ENCODE results near the gene KLHL22. TPM values are rescaled to one million over a fixed set of nuclear protein-coding genes. Genes with fewer than 3 reads are reported as not detected.

The KLHL22 gene
- total and polyA plus RNA-seq, 2 of the 8 experiments (the other 6 are each of a cell fraction or from before 2014, with no cell fraction given) = 9.4 to 16.2 TPM

GRCh38 chr22:20530368-20531153 lies 35.0 kb upstream of the KLHL22 start:
- WGBS, 2 experiments (ENCODE audit: extremely low coverage in 1 of 2, insufficient coverage in 1 of 2, insufficient read length in 1 of 2, insufficient replicate concordance in 2 of 2, low coverage in 1 of 2, low lambda C conversion rate in 2 of 2, missing lambda C conversion rate in 1 of 2) = 87% methylated on average over 12 of the region's 15 CpGs; no CpG with 5 or more reads in 1 of the 2 experiments
- Histone ChIP-seq H3K27me3 (replicated peaks in 1 of 4; ENCODE audit: control insufficient read depth in 3 of 4, extremely low read depth in 1 of 4, insufficient read depth in 3 of 4, low read length in 3 of 4) (no peaks in the 10 kb centered on the region), H4K20me1 (replicated peaks in 1 of 2; ENCODE audit: control insufficient read depth in 1 of 2, insufficient read depth in 2 of 2, low read length in 2 of 2) (peaks cover 4 to 16% of the 10 kb centered on the region in 2 experiments), H2BK12ac (ENCODE audit: low read depth, low read length) (no peak overlapping the region), H2BK5ac (ENCODE audit: low read depth, low read length) (peak overlapping the region; percentile 72), H3K4me3 (ENCODE audit: extremely low read depth in 1 of 4, insufficient read depth in 2 of 4, low read depth in 3 of 4, low read length in 4 of 4) (no peak overlapping the region), H3K23ac (ENCODE audit: insufficient read length) (no peak overlapping the region), H2AK5ac (ENCODE audit: low read depth, low read length) (no peak overlapping the region), H2AFZ (ENCODE audit: low read length) (no peak overlapping the region), H3K79me2 (ENCODE audit: control insufficient read depth in 1 of 2, insufficient read depth in 2 of 2, low read length in 2 of 2) (peaks cover 3 to 57% of the 10 kb centered on the region in 2 experiments; a peak in 3 of 4 replicates), H2BK15ac (ENCODE audit: low read length) (0 out of 2 replicates have a peak overlapping the region, but pooled peaks have one; percentile 83), H3K4ac (replicated peaks; ENCODE audit: insufficient read length, low read depth, low read length) (no peak overlapping the region), H4K5ac (ENCODE audit: insufficient read length, low read depth, low read length) (no peak overlapping the region), H3K56ac (replicated peaks; ENCODE audit: insufficient read length, low read depth, low read length) (no peak overlapping the region), H2BK120ac (replicated peaks; ENCODE audit: low read depth, low read length) (no peak overlapping the region), H3K23me2 (ENCODE audit: low read depth, low read length) (peaks cover 3% of the 10 kb centered on the region; the same call in 1 of the 2 replicates), H3K4me1 (replicated peaks in 1 of 4; ENCODE audit: control insufficient read depth in 3 of 4, insufficient read depth in 4 of 4, low read length in 3 of 4) (peaks cover 0 to 22% (median 14%) of the 10 kb centered on the region in 4 experiments; a peak in 5 of 7 replicates), H3K36me3 (ENCODE audit: control insufficient read depth in 2 of 4, insufficient read depth in 4 of 4, low read length in 3 of 4) (peaks cover 0 to 7% (median 5%) of the 10 kb centered on the region in 4 experiments; a peak in 4 of 8 replicates), H3K14ac (ENCODE audit: insufficient read length) (no peak overlapping the region), H4K91ac (replicated peaks; ENCODE audit: insufficient read length, low read length) (no peak overlapping the region), H3K9me3 (ENCODE audit: insufficient read depth in 2 of 2, low read depth in 1 of 2, low read length in 1 of 2) (peaks cover 0 to 3% of the 10 kb centered on the region in 2 experiments; a peak in 1 of 4 replicates), H4K8ac (ENCODE audit: extremely low read depth, insufficient read depth, low read length) (no peak overlapping the region), H3K79me1 (ENCODE audit: low read depth, low read length) (peaks cover 38% of the 10 kb centered on the region), H3K9ac (replicated peaks in 1 of 4; ENCODE audit: extremely low read depth in 1 of 4, low read depth in 3 of 4, low read length in 3 of 4) (no peak overlapping the region), H2BK20ac (ENCODE audit: low read length) (no peak overlapping the region), H3K18ac (ENCODE audit: extremely low read depth, low read length) (no peak overlapping the region), H3K27ac (ENCODE audit: low read depth, low read length) (0 out of 2 replicates have a peak overlapping the region, but pooled peaks have one; percentile 12), H3K4me2 (ENCODE audit: insufficient read depth in 1 of 2, low read depth in 2 of 2, low read length in 2 of 2) (no peak overlapping the region; a peak in 1 of 4 replicates)
- POLR2A ChIA-PET (ENCODE audit: partially characterized antibody) = interaction anchor here (0.5 kb wide), 1 partner anchor 19 kb away, joined by 4 read pairs; no protein-coding TSS in a partner anchor
- CTCF ChIA-PET (ENCODE audit: partially characterized antibody) = interaction anchor here (0.6 to 2.2 kb wide), 8 partner anchors 11 to 74 kb away, joined by 3 to 6 read pairs (median 3); no protein-coding TSS in a partner anchor
- FAIRE-seq (no peak), DNase-seq (ENCODE audit: low read depth in 1 of 2, low spot score in 2 of 2) (no peak)
- TF ChIP-seq CTCF (IDR thresholded peaks at IDR 0.05; ENCODE audit: control extremely low read depth in 1 of 3, insufficient read depth in 1 of 3, low read depth in 1 of 3, low read length in 3 of 3) (peak in 1 of 3 experiments; percentile 10; a peak in 1 of 4 replicates), KDM1A (IDR thresholded peaks at IDR 0.05; ENCODE audit: borderline replicate concordance, low read length) (no peak)

Data from H1 (cell line).